HEK293 (cell line): ENCODE results near the gene METTL26.

Source experiments
- FEZF1 ChIP-seq: fragments of 450-650 bp; formaldehyde crosslinking; IDR thresholded peaks from 2 replicates; pipeline ENCODE4 v1.5.1; 2016; ENCODE audit warnings: missing biosample characterization, missing genetic modification characterization
- HOXC10 ChIP-seq: sonication (generic); formaldehyde crosslinking; IDR thresholded peaks from 2 replicates; pipeline ENCODE4 v1.8.1; 2023; ENCODE audit warnings: mild to moderate bottlenecking, missing genetic modification reagents
- KLF10 ChIP-seq: fragments of 450-650 bp; IDR thresholded peaks from 2 replicates; pipeline ENCODE4 v1.5.1; 2018; ENCODE audit warnings: missing biosample characterization, mild to moderate bottlenecking, missing genetic modification characterization
- KLF8 ChIP-seq: fragments of 450-650 bp; formaldehyde crosslinking; IDR thresholded peaks from 2 replicates; pipeline ENCODE4 v1.5.1; 2016; ENCODE audit warnings: missing biosample characterization, missing genetic modification characterization
- PBX3 ChIP-seq: sonication (generic); formaldehyde crosslinking; IDR thresholded peaks from 2 replicates; pipeline ENCODE4 v1.8.1; 2022; ENCODE audit warnings: mild to moderate bottlenecking, moderate library complexity, missing genetic modification reagents
- PRDM4 ChIP-seq: fragments of 450-650 bp; formaldehyde crosslinking; IDR thresholded peaks from 2 replicates; pipeline ENCODE4 v1.5.1; 2017; ENCODE audit warnings: missing biosample characterization, missing genetic modification characterization
- TCF7L2 ChIP-seq: IDR thresholded peaks from 2 replicates; pipeline ENCODE4 v1.6.1; 2011; ENCODE audit warnings: low read depth, mild to moderate bottlenecking, inconsistent platforms, low read length, moderate library complexity, borderline replicate concordance
- ZBTB6 ChIP-seq: fragments of 450-650 bp; formaldehyde crosslinking; IDR thresholded peaks from 2 replicates; pipeline ENCODE4 v1.5.1; 2017; ENCODE audit warnings: missing biosample characterization, missing genetic modification characterization
- ZBTB8A ChIP-seq: fragments of 450-650 bp; formaldehyde crosslinking; IDR thresholded peaks from 2 replicates; pipeline ENCODE4 v1.5.1; 2016; ENCODE audit warnings: missing biosample characterization, missing genetic modification characterization
- ZFHX2 ChIP-seq: fragments of 450-650 bp; formaldehyde crosslinking; conservative IDR thresholded peaks from 2 replicates; pipeline ENCODE4 v1.5.1; 2016; ENCODE audit warnings: missing biosample characterization, missing genetic modification characterization
- ZNF155 ChIP-seq: fragments of 450-650 bp; formaldehyde crosslinking; IDR thresholded peaks from 2 replicates; pipeline ENCODE4 v1.5.1; 2016; ENCODE audit warnings: missing biosample characterization, missing genetic modification characterization
- ZNF214 ChIP-seq: fragments of 450-650 bp; formaldehyde crosslinking; IDR thresholded peaks from 2 replicates; pipeline ENCODE4 v1.5.1; 2017; ENCODE audit warnings: missing biosample characterization, mild to moderate bottlenecking, missing genetic modification characterization, borderline replicate concordance
- ZNF274 ChIP-seq, 2 experiments: fragments of 200-500 bp in 1 of 2; fragments of 450-650 bp in 1 of 2; sonication (Bioruptor generic) in 1 of 2; formaldehyde crosslinking in 1 of 2; IDR thresholded peaks; 2 replicates each; pipeline versions ENCODE4 v1.5.1 to v1.6.1; 2014 to 2016; ENCODE audit warnings: borderline replicate concordance in 1 of 2, inconsistent platforms in 1 of 2, low read length in 1 of 2, missing biosample characterization in 1 of 2, missing genetic modification characterization in 1 of 2
- ZNF302 ChIP-seq: fragments of 450-650 bp; formaldehyde crosslinking; IDR thresholded peaks from 2 replicates; pipeline ENCODE4 v1.5.1; 2016; ENCODE audit warnings: missing biosample characterization, missing genetic modification characterization, low read depth
- ZNF341 ChIP-seq: fragments of 450-650 bp; formaldehyde crosslinking; IDR thresholded peaks from 2 replicates; pipeline ENCODE4; 2016; ENCODE audit warnings: low read depth, missing biosample characterization, missing genetic modification characterization
- ZNF350 ChIP-seq: fragments of 450-650 bp; formaldehyde crosslinking; IDR thresholded peaks from 2 replicates; pipeline ENCODE4 v1.5.0; 2017; ENCODE audit warnings: missing biosample characterization, mild to moderate bottlenecking, missing genetic modification characterization
- ZNF398 ChIP-seq: fragments of 450-650 bp; formaldehyde crosslinking; IDR thresholded peaks from 2 replicates; pipeline ENCODE4 v1.5.1; 2017; ENCODE audit warnings: missing biosample characterization, missing genetic modification characterization
- ZNF501 ChIP-seq: fragments of 450-650 bp; formaldehyde crosslinking; IDR thresholded peaks from 2 replicates; pipeline ENCODE4 v1.5.1; 2016; ENCODE audit warnings: missing biosample characterization, missing genetic modification characterization
- ZNF596 ChIP-seq: fragments of 450-650 bp; IDR thresholded peaks from 2 replicates; pipeline ENCODE4 v1.5.0; 2018; ENCODE audit warnings: missing biosample characterization, mild to moderate bottlenecking, missing genetic modification characterization, moderate library complexity
- ZNF600 ChIP-seq: fragments of 450-650 bp; formaldehyde crosslinking; IDR thresholded peaks from 2 replicates; pipeline ENCODE4 v1.5.1; 2016; ENCODE audit warnings: missing biosample characterization, missing genetic modification characterization
- ZNF610 ChIP-seq: fragments of 450-650 bp; formaldehyde crosslinking; IDR thresholded peaks from 2 replicates; pipeline ENCODE4 v1.5.1; 2016; ENCODE audit warnings: missing biosample characterization, missing genetic modification characterization, borderline replicate concordance
- ZNF654 ChIP-seq: fragments of 450-650 bp; formaldehyde crosslinking; IDR thresholded peaks from 2 replicates; pipeline ENCODE4 v1.5.1; 2016; ENCODE audit warnings: low read depth, missing biosample characterization, missing genetic modification characterization
- ZNF670 ChIP-seq: fragments of 450-650 bp; formaldehyde crosslinking; IDR thresholded peaks from 2 replicates; pipeline ENCODE4 v1.5.1; 2016; ENCODE audit warnings: missing biosample characterization, missing genetic modification characterization, low read depth
- ZNF768 ChIP-seq: fragments of 450-650 bp; formaldehyde crosslinking; IDR thresholded peaks from 2 replicates; pipeline ENCODE4 v1.5.1; 2018; ENCODE audit warnings: missing biosample characterization, mild to moderate bottlenecking, missing genetic modification characterization
- ZNF777 ChIP-seq: fragments of 450-650 bp; formaldehyde crosslinking; IDR thresholded peaks from 2 replicates; pipeline ENCODE4 v1.5.1; 2017; ENCODE audit warnings: missing biosample characterization, missing genetic modification characterization, borderline replicate concordance

METTL26 gene

GRCh38 chr16:588889-589657, 47.0 kb downstream of the METTL26 start (continued):
- TF ChIP-seq PRDM4 (tag by site-specific recombination) (no peak), TCF7L2 (no peak), ZNF777 (0 out of 2 replicates have a peak, but pooled peaks have one; percentile 12), ZNF654 (tag by site-specific recombination) (no peak), ZFHX2 (tag by site-specific recombination) (peak; percentile 72), ZNF768 (tag by site-specific recombination) (no peak), ZNF596 (tag by site-specific recombination) (peak; percentile 42; the same call in 1 of the 2 replicates), ZNF501 (tag by site-specific recombination) (0 out of 2 replicates have a peak, but pooled peaks have one; percentile 32), ZBTB8A (peak; percentile 84), ZNF155 (no peak), ZBTB6 (tag by site-specific recombination) (no peak; the same call in 1 of the 2 replicates), HOXC10 (CRISPR knock-in tag) (0 out of 2 replicates have a peak, but pooled peaks have one; percentile 31), ZNF398 (tag by site-specific recombination) (no peak), ZNF214 (tag by site-specific recombination) (no peak), ZNF302 (tag by site-specific recombination) (no peak), ZNF341 (no peak), ZNF610 (tag by site-specific recombination) (peak; percentile 66; the same call in 1 of the 2 replicates), PBX3 (CRISPR knock-in tag) (0 out of 2 replicates have a peak, but pooled peaks have one; percentile 68), KLF10 (0 out of 2 replicates have a peak, but pooled peaks have one; percentile 20), KLF8 (no peak), ZNF274 (IDR thresholded peaks at IDR 0.05; ENCODE audit: low read length) (no peak), ZNF274 (tag by site-specific recombination; IDR thresholded peaks at IDR 0.05; ENCODE audit: borderline replicate concordance) (no peak), FEZF1 (no peak), ZNF600 (peak; percentile 0; the same call in 1 of the 2 replicates), ZNF350 (tag by site-specific recombination) (no peak), ZNF670 (no peak)
- TF ChIP-seq, all 188 proteins: peak for 21
